Tibial nerve (tissue), 4 donors: ENCODE data around the gene SMG1.

ENCODE experiments used
- EP300 ChIP-seq, 2 donors: sonication (generic); formaldehyde crosslinking; IDR thresholded peaks; one replicate each; pipeline ENCODE4 v1.6.1; 2017; ENCODE audit warnings: antibody characterized with exemption in 2 of 2, mild to moderate bottlenecking in 1 of 2
- TF ChIP-seq, protein P1 (sequence below), 5 experiments: fragments of 200-600 bp in 3 of 5; fragments of 450-650 bp in 2 of 5; sonication (generic) in 3 of 5; IDR thresholded peaks; one replicate each; pipeline ENCODE4 v1.5.1; 2016 to 2019; ENCODE audit warnings: antibody characterized with exemption in 5 of 5, mild to moderate bottlenecking in 3 of 5, moderate library complexity in 2 of 5

DNA sequence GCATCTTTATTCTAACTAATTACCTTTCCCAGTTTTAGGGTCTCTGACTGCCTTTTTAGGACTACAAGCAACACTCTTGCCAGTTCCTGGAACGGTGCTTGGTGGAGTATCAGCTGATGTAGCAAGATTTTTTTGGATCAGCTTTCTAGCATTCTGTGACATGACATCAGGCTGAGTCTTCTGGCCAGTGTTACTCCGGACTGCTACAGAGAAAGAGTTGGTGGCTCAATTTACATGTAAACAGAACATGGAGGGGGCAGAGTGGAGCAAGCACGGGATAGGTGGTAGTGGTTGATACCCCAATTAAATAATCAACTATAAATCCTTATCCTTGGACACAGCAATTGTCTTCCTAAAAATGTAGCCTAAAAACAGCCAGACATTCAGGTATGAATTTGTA lies 114.3 kb downstream of the SMG1 start:
- TF ChIP-seq, protein P1, sequence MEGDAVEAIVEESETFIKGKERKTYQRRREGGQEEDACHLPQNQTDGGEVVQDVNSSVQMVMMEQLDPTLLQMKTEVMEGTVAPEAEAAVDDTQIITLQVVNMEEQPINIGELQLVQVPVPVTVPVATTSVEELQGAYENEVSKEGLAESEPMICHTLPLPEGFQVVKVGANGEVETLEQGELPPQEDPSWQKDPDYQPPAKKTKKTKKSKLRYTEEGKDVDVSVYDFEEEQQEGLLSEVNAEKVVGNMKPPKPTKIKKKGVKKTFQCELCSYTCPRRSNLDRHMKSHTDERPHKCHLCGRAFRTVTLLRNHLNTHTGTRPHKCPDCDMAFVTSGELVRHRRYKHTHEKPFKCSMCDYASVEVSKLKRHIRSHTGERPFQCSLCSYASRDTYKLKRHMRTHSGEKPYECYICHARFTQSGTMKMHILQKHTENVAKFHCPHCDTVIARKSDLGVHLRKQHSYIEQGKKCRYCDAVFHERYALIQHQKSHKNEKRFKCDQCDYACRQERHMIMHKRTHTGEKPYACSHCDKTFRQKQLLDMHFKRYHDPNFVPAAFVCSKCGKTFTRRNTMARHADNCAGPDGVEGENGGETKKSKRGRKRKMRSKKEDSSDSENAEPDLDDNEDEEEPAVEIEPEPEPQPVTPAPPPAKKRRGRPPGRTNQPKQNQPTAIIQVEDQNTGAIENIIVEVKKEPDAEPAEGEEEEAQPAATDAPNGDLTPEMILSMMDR (IDR thresholded peaks at IDR 0.05) = no peak
- TF ChIP-seq EP300 (IDR thresholded peaks at IDR 0.05) = no peak
